NCI-H1436 treated with DMSO at 0.1 percent for 48 hours (cell line): ENCODE measurements around the gene RSPH6A.
"Not testable (repeated sequence)": the region's sequence is repeated elsewhere in the genome, so short reads cannot be mapped to it uniquely, and the experiment has no call there.

ENCODE experiments used
- DNase-seq: peaks from one replicate; lab custom pipeline; 2025; lab: John Stamatoyannopoulos, UW

Gene RSPH6A

DNA sequence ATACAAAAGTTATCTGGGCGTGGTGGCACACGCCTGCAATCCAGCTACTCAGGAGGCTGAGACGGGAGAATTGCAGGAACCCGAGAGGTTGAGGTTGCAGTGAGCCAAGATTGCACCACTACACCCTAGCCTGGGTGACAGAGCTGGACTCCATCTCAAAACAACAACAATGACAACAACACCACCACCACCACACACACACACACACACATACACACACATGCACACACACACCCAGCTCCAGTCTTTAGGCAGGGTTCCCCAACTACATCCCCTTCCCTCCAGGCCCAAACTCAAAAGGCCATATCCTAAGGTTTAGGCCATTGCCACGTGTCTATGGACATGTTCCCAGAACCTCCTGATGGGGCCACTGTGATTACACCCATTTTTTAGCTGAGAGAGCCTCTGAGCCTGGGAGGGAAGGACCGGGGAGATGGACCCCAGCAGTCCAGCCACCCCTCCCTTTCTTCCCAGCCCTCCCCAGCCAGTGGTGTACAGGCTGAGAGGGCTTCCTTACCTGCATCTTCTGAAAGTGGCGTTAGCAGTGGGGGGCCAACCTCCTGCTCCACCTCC lies 13.4 kb downstream of the RSPH6A start:
- DNase-seq: no peak

DNA sequence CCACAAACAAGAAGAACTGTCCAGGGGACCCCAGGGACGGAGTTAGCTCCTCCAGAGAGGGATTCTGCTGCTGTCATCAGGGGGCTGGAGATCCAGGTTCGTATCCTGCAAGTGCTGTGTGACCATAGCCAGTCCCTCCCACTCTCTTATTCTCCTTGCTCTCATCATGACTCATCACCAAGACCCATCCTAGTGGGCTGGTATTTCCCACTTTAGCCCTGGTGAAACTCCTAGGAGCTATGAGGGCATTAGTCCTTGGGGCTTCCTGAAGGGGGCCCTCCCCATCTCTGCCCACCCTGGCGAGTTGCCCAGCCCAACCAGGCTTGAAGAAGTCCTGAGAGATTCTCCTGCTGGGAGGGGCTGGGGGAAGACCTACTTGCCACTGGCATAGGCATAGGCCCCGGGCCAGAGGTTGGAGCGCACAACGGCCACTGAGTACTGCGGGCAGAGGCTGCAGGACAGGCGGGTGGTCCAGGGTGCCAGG lies 15.0 kb downstream of the RSPH6A start:
- no peak for DNase-seq

DNA sequence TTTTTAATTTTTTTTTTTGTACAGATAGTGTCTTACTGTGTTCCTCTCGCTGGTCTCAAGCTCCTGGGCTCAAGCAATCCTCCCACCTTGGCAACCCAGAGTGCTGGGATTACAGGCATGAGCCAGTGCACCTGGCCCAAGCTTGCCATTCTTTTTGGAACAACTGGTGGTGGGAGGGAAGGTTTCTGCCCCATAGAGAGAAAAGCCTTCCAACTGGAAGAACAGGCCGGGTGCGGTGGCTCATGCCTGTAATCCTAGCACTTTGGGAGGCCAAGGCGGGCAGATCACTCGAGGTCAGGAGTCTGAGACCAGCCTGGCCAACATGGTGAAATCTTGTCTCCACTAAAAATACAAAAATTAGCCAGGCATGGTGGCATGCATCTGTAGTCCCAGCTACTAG lies 15.6 kb downstream of the RSPH6A start:
- not testable (repeated sequence) for DNase-seq

DNA sequence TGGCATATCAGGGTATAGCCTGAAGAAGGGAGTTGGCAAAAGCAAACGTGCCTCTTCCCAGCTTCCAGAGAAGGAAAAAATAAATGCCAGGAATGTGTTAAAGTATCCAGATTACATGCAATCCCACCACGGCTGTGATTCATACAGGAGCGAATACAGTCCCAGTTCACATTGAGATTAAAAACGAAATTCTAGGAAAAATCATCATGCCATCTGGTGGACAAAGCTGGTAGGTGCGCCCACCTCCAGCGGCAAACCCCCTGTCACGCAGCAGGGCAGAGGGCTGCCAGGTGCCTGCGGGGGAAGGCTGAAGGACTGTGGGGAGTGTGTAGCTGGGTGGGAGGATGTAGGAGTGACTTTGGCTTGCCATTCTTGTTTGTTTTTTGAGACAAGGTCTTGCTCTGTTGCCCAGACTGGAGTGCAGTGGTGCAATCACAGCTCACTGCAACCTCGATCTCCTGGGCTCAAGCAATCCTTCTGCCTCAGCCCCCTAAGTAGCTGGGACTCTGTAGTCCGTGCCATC lies 16.1 kb downstream of the RSPH6A start:
- no peak for DNase-seq

DNA sequence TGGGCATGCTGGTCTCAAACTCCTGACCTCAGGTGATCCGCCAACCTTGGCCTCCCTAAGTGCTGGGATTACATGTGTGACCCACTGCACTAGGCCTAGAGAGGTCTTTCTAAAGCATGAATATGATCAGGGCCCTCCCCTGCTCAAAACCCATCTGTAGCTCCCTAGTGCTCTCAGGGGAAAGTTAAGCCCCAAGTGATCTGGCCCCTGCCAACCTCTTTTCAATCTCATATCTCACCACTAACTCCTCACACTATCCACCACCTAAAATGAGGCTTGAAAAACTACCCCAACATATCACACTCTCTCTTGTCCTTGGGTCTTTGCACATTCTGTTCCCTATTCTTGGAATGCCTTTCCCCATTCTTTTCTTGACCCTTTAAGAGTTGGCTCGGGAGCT lies 20.5 kb downstream of the RSPH6A start:
- DNase-seq: no peak

DNA sequence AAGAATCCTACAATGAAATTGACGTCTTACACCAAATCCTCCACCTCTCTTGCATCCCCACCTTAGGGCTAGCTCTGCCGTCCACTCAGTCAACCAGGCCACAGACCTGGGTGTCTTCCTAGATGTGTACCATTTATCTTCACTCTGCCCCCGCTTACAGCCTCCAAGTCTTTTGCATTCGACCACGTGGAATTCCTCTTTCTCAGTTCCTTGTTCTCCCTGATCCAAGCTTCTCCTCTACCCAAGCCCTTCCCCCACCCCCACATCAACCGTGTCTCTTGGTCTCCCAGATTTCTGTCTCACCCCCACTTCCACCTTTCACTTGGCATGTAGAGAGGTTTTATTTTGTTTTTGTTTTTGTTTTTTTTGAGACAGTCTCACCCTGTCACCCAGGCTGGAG lies 21.2 kb downstream of the RSPH6A start:
- no peak for DNase-seq

DNA sequence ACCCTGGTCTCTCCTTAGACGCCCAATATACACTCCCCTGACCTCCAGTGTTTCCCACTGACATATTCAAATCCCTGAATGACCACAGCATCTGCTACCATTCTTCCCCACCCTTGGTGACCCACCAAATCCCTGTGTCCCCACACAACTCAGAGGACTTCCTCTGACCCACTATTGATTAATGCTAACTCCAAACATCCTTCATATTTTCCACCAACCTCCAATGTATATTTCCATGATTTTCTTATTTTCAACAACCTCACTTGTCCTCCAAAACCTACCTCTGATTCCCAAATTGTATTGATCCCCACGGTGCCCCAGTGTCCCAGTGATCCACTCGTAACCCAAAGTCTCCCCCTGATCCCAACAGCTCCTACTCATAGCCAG lies 21.9 kb downstream of the RSPH6A start:
- DNase-seq: no peak

DNA sequence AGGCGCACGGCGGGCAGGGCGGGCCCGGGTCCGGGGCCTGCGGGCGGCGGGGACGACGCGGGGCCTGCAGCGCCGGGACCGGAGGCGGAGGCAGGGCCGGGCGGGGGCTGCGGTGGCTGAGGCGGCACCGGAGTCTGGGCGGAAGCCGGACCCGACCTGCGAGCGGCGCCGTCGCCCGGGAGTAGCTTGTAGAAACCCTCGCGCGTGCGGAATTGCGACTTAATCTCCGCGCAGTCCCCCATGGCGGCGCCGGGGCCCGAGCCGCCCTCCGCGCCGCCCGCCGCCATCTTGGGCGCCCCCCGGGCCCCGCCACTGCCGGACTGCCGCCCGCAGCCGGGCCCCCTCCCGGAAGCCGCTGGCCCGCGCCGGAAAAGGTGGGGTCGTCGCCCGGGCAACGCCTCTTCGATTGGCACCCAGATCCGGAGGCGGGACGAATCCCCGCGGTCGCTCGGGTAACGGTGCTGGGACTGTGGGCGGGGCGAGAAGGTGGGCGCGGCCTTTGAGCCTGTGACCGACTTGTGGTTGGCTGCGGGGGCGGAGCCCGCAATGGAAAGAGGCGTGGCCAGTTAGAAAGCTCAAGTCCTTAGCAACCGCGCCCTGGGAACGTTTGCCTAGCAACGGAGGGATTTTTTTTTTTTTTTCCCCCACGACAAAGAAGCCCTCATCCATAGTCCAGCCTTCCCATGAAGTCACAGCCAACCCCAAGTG lies 22.5 kb downstream of the RSPH6A start, which contains the start of gene DMWD:
Gene DMWD, minus strand, starts transcription at position 376 of the 708 bp plus-strand sequence. Its CDS starts 89 bp downstream, at position 287.
- DNase-seq: peak; percentile 93

DNA sequence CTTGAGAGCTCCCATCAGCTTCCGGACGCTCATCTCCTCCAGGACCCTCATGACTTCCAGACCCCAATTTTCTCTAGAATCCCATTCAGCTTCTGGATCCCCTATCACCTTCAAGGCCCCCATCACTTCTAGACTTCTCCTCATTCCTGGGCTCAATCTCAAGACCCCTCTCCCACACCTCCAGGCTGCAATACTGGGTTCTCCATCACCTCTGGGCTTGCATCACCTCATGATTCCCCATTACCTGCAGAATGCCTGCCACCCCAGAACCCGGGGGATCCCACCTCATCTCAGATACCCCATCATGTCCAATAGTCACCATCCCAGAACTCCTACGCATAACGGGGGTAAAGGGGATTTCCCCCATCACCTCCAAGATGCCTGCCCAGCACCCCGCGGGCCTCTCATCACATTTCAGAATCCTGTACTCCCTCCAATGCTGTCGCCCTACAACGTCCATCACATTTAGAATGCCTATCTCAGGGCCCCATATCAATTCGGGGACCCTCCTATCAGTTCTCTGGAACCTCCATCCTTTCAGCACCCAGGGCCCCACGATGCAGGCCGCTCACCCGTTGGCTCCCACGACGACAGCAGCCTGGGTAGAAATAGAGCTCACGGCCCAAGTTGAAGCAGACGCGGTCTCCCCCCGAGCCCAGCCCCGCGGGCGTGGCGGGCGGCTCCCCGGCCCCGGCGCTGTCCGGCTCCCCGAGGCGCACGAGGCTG lies 23.2 kb downstream of the RSPH6A start:
- no peak for DNase-seq

DNA sequence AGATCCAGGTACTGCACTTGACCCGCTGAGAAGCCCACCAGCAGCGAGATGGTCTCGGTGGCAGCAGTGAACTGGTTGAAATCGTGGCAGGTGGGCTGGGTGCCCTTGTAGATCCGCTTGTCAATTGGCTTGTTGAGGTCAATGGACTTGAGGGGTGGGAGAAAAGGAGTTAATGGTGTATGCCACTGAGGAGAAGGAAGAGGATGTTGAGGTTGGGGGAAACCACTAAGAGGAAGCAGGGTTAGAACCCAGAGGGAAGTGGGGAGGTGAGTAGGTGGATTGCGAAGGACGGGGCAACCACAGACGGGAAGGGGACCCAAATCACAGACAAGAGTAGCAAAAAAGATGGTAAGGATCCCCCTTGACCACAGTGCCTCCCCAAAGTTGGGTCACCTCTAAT lies 24.2 kb downstream of the RSPH6A start:
- no peak for DNase-seq

DNA sequence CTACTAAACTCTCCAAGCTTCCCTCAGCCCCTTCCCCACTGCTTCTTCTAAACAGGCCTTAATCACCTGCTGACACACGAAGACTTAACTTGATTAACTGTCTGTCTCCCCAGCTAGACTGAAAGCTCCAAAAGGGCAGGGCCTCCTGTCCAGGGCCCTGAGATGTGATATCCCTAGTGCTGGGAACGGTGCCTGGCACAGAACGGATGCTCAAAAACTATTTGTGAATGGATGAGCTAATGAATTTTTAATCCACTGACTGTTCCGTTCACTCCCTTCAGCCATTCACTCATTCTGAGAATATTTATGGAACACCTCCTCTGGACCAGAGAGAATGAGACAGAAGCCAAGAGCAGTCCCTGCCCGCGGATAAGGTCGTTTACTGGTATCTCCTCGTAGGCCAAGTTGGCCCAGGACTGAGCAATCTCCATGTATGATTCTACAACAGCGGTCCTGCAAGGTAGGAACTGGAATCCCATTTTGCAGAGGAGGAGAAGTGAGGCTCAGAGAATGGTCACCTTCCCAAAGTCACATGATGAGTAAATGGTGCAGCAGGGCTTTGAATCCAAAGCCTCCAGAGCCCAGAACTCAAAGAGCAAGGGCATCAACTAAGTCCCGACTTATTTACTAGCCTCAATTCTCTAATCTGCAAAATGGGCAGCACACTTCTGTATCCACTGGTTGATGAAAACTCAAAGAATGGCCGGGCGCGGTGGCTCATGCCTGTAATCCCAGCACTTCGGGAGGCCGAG lies 25.9 kb downstream of the RSPH6A start:
- no peak for DNase-seq

DNA sequence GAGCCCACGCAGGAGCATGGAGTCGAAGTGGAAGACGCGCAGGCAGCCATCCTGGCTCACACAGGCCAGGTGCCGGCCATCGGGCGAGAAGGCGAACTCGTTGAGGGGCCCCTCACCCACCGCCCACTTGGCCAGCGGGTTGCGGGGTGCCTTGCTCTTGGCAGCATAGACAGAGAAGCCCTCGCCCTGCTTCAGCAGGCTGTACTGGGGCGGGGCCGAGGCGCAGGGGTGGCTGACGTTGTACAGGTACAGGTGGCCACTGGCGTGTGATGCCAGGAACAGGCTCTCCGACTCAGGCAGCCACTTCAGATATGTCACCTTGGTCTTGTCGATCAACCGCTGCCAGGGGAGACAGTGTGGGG lies 28.6 kb downstream of the RSPH6A start:
- DNase-seq: no peak

DNA sequence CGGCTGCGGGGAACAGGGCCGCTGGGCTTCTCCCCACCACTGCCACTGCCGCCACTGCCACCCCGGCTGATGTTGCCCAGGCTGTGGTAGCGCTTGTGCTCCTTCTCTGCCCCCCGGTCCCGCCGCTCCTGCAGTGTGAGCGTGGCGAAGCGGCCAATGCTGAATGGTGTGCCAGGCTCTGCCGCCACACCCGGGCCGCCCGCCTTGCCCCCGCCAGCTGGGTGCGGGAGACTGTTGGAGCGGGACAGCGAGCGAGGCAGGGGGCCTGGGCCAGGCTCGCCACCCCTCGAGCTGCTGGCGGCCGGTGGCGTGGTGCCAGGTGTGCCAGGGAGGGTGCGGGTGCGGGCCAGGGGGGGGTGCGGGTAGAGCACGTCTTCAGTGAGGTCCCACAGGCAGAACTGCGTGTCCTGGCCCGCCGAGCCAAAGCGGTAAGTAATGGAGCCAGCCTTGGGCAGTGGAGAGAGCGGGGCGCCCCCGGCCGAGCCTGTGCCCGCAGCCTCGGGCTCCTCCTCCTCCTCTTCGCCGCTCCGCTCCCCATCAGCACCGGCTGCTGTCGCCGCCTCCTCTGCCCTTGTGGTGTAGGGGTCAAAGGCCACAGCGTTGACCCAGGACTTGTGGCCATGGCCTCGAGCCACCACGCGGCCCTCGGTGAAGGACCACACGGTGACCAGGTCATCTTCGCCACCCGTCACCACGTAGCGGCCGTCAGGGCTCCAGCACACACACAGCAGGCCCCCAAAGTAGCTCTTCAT lies 29.2 kb downstream of the RSPH6A start:
- DNase-seq: no peak

DNA sequence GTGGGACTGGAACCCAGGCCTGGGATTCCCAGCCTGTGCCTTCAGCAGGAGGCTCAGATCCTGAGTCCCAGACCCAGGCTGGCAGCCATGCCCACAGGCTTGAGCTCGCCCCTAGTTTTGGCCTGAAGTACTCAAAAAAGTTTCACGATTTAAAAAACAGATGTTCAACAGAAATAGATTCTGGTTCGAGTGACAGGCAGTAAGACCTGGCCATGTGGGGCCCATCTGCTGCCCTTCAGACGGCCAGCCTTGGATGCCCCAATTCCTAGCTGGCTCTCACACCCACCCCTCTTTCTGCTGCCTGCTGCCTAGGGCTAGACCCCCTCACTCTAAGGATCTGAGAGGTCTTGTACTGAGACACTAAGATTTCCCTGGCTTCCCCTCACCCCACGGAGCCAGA lies 30.0 kb downstream of the RSPH6A start:
- no peak for DNase-seq

DNA sequence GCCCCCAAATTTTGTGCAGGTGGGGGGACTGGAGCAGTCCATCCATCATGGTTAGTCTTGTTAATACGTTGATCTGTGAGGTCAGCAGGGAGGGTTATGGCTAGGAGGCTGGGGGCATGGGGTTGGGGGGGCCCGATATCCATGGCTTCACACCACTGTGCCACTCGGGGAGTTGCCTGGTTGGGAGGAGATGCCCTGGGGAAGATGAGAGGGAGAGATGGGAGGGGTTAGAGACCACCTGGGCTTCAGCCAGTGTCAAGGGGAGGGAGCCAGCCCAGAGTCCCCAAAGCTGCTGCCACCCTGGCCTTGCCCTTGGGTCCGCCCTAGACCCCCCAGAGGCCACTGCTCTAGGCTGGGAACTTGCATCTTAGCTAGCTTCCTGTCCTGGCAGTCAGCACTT lies 31.0 kb downstream of the RSPH6A start:
- DNase-seq: no peak

DNA sequence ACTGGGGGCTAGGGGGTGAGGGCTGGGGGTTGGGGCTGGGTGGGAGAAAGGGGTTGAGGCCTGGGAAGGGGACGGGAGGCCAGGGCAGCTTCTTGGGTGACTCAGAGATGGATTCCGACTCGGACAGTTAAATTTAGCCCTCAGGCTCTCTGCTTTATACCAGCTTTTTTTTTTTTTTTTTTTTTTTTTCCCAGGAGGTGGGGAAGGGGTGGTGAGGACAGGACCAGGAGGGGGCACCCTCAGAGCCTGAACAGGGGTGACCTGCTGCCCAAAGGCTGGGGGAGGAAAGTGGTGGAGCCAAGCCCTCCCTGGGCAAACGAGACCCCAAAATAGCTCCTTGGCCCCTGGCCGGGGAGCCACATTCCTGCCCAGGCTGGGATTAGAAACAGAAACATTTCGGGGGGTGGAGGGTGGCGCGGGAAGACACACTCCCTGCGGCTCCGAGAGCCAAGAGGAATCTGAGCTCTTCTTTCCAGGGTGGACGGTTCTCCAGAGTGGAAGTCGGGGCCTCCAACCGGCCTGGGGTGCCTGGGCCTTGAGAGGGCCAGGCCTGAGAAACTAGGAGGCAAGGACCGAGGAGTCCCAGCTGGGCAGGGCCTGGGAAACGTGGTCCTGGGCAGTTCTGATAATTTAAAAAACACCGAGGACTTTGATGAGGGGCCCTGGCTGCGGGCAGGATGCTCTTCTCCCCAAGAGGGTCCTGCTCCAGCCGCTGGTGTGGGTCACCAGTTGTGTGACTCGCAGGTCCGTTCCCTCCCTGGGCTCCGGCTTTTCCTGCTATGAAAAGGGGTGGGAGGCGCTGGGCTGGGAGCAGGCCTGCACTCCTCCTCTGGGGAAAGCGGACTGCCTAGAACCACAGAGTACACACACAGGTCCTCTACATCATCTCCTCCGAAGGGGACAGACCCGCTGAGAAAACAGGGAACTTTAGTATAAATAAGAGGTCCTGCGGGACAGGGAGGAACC lies 32.0 kb downstream of the RSPH6A start:
- DNase-seq: no peak

DNA sequence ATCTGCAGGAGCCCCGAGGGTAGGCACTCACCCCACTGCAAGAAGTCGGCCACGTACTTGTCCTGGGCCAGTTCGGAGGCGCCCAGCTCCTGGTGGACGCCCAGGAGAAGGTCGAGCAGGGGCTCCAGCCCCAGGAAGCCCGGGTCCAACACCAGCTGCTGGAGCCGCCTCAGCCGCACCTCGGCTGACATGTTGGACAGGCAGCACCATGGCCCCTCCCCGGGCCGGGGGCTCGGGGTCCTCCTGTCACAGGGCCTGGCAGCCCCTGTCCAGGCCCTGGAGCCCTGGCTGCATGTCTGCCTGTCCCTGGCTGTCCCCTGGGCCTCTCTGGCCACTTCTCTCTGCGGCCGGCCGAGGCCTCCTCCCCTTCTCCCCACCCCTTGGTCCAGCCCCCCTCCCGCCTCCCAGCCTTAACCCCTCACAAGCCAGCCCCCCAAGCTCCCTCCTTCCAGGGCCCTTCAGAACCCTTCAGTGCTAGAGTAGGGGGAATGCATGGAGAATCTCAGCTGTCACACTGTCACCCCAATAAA lies 32.9 kb downstream of the RSPH6A start, which contains the start of gene DMPK:
Gene DMPK, minus strand, starts transcription at position 329 of the 530 bp plus-strand sequence. Its CDS starts 138 bp downstream, at position 191.
- no peak for DNase-seq

DNA sequence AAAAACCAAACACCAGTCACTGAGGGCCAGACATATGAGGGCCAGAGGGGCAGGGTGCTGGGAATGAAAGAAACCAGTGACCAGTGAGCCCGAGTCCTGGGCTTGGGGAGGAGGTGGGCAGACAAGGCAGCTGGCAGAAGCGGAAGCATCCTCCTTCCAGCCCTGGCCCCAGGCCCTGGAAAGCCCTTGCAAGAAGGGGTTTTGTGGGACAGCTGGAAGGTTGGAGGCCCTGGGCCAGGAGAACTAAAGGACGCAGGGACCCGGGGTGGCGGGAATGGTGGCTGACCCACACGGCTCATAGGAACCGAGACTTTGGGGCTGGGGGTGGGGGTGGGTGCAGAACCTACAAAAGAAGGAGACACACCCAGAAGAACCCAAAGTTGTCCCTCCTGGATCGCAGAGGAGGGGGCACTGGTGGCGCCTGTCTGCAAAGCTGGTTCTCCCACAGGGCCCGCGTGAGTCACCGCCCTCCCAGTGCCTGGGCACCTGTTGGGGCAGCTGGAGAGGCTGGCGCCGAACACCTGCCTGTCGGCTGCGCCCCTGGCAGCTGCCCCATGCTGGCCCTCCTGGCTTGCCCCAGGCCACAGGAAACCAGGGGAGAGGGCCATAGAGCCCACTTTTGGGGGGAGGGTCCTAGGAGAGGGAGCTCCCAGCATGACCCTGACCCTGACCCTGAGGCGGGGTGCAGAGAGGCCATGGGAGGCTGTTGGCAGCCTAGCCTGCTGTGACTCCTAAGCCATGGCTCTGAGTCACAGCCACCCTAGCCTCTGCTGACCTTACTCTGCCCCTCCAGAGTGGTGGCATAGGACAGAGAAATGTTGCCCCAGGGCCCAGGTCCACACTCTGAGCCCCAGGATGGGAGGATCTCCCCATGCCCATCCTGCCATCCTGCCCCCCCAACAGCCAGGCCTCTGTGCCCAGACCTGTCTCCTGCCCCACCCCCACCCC lies 33.6 kb downstream of the RSPH6A start:
- peak; percentile 36 for DNase-seq
